Upper lobe of left lung (tissue), 6 donors: ENCODE measurements around the gene PPIL6. TPM values are rescaled to one million over a fixed set of nuclear protein-coding genes. Genes with fewer than 3 reads are reported as not detected.
"Not testable (repeated sequence)": the region's sequence is repeated elsewhere in the genome, so short reads cannot be mapped to it uniquely, and the experiment has no call there.

Source experiments
- ATAC-seq, 2 donors: fragments of 200-7000 bp; cut with Tn5 transposase; one replicate each; pipeline ENCODE4 v1.9.1; 2022; ENCODE audit warnings: mild to moderate bottlenecking in 2 of 2, moderate library complexity in 2 of 2; ENCODE audit not compliant: low FRiP score in 2 of 2
- DNase-seq, 2 donors: peaks; one replicate each; pipeline ENCODE4 v3.0.0-alpha.2; 2019 to 2020
- H3K27ac ChIP-seq, 4 donors: fragments of 200-600 bp; sonication (generic); one replicate each; pipeline ENCODE4 v1.5.1; 2016 to 2019
- H3K27me3 ChIP-seq, 4 donors: fragments of 200-600 bp; sonication (generic); one replicate each; pipeline ENCODE4 v1.5.1; 2017 to 2019
- H3K36me3 ChIP-seq, 4 donors: fragments of 200-600 bp; sonication (generic); one replicate each; pipeline ENCODE4 v1.5.1; 2016 to 2019
- H3K4me1 ChIP-seq, 4 donors: fragments of 200-600 bp; sonication (generic); one replicate each; pipeline ENCODE4 v1.5.1; 2018 to 2019
- H3K4me3 ChIP-seq, 4 donors: fragments of 200-600 bp; sonication (generic); one replicate each; pipeline ENCODE4 v1.5.1; 2017 to 2019; ENCODE audit warnings: mild to moderate bottlenecking in 2 of 4, moderate library complexity in 1 of 4
- H3K9me3 ChIP-seq, 4 donors: fragments of 200-600 bp; sonication (generic); one replicate each; pipeline ENCODE4 v1.5.1; 2018 to 2019
- CTCF ChIP-seq, 6 experiments: fragments of 450-650 bp in 4 of 6; fragments of 200-600 bp in 2 of 6; sonication (generic) in 2 of 6; IDR thresholded peaks; one replicate each; pipeline ENCODE4 v1.5.1; 2016 to 2019; ENCODE audit warnings: antibody characterized with exemption in 6 of 6
- EP300 ChIP-seq, 4 donors: sonication (generic); formaldehyde crosslinking; IDR thresholded peaks; one replicate each; pipeline ENCODE4 v1.5.1; 2017; ENCODE audit warnings: antibody characterized with exemption in 4 of 4, control low read depth in 2 of 4
- POLR2A ChIP-seq, 4 donors: fragments of 450-650 bp; IDR thresholded peaks; one replicate each; pipeline ENCODE4 v1.5.1; 2016 to 2017; ENCODE audit warnings: antibody characterized with exemption in 4 of 4, mild to moderate bottlenecking in 2 of 4
- POLR2AphosphoS5 ChIP-seq, 2 donors: sonication (generic); formaldehyde crosslinking; IDR thresholded peaks; one replicate each; pipeline ENCODE4 v1.5.1; 2017; ENCODE audit warnings: antibody characterized with exemption in 2 of 2
- WGBS, 2 donors: methylation state at CpG; one replicate each; pipeline ENCODE4 v1.1.5; 2017 to 2018; 5-methylcytosine and 5-hydroxymethylcytosine counted together
- total RNA-seq, 6 donors: library from RNA; depleted of rRNA in 4 of 6; stranded (reverse); fragments of >200 nt in 4 of 6; gene quantifications; one replicate each; pipeline versions ENCODE4 v1.1.0 to v1.2.1, GENCODE V29; 2016 to 2021
- donor health status: DM: no; HTN: no; CAD: no; lungs with moderate emphysema.
- donor health status: DM: no; HTN: yes; CAD: no; lungs with severe emphysema.

Gene PPIL6
- total RNA-seq, 6 donors from 2014 or later = 3.5 to 44.3 (median 6.5) TPM

GRCh38 chr6:109370336-109370735, 70.1 kb downstream of the PPIL6 start:
- H3K27me3 ChIP-seq = no peaks in the 10 kb centered on the region
- no peak overlapping the region for H3K4me3 ChIP-seq
- no peaks in the 10 kb centered on the region for H3K9me3 ChIP-seq
- peaks cover 23 to 85% (median 44%) of the 10 kb centered on the region in 4 donors for H3K36me3 ChIP-seq
- TF ChIP-seq CTCF (IDR thresholded peaks at IDR 0.05) (no peak), POLR2A (IDR thresholded peaks at IDR 0.05) (no peak), EP300 (IDR thresholded peaks at IDR 0.05) (no peak), POLR2AphosphoS5 (IDR thresholded peaks at IDR 0.05) (no peak)
- no peak for ATAC-seq
- DNase-seq = no peak
- H3K4me1 ChIP-seq = peaks cover 7 to 15% (median 9%) of the 10 kb centered on the region in 4 donors
- no peak overlapping the region for H3K27ac ChIP-seq
- 76 to 83% methylated on average over 1 of the region's 1 CpG for WGBS, 2 donors

GRCh38 chr6:109369728-109370127, 70.7 kb downstream of the PPIL6 start:
- Histone ChIP-seq H3K4me1 (peaks cover 7 to 10% (median 9%) of the 10 kb centered on the region in 4 donors), H3K27ac (no peak overlapping the region), H3K36me3 (peaks cover 18 to 82% (median 39%) of the 10 kb centered on the region in 4 donors), H3K4me3 (no peak overlapping the region), H3K27me3 (no peaks in the 10 kb centered on the region), H3K9me3 (no peaks in the 10 kb centered on the region)
- WGBS, 2 donors = 86 to 89% methylated on average over 4 of the region's 4 CpGs
- DNase-seq = no peak
- ATAC-seq = no peak
- TF ChIP-seq EP300 (IDR thresholded peaks at IDR 0.05) (no peak), CTCF (IDR thresholded peaks at IDR 0.05) (no peak), POLR2AphosphoS5 (IDR thresholded peaks at IDR 0.05) (no peak), POLR2A (IDR thresholded peaks at IDR 0.05) (no peak)

GRCh38 chr6:109364382-109365078, 75.9 kb downstream of the PPIL6 start:
- not testable (repeated sequence) for H3K4me3 ChIP-seq, H3K27ac ChIP-seq, DNase-seq, H3K4me1 ChIP-seq, ATAC-seq, H3K9me3 ChIP-seq, H3K27me3 ChIP-seq
- H3K36me3 ChIP-seq = peaks cover 19 to 64% (median 39%) of the 10 kb centered on the region in 4 donors
- WGBS, 2 donors = 79 to 90% methylated on average over 5 of the region's 5 CpGs

- WGBS, 2 donors = 95% methylated on average over 2 of the region's 2 CpGs
- no peak for ATAC-seq
- H3K4me3 ChIP-seq = no peak overlapping the region
- no peak for DNase-seq
- H3K27ac ChIP-seq = no peak overlapping the region
- H3K9me3 ChIP-seq = no peaks in the 10 kb centered on the region
- no peaks in the 10 kb centered on the region for H3K27me3 ChIP-seq
- H3K4me1 ChIP-seq = no peaks in the 10 kb centered on the region
- peaks cover 13 to 60% (median 37%) of the 10 kb centered on the region in 4 donors for H3K36me3 ChIP-seq
- no peak for TF ChIP-seq POLR2AphosphoS5 (IDR thresholded peaks at IDR 0.05)
Observed at GRCh38 chr6:109363753-109364152, 76.7 kb downstream of the PPIL6 start.

- 93 to 95% methylated on average over 7 of the region's 7 CpGs for WGBS, 2 donors
- no peak for TF ChIP-seq EP300 (IDR thresholded peaks at IDR 0.05)
- TF ChIP-seq POLR2AphosphoS5 (IDR thresholded peaks at IDR 0.05) = no peak
- no peak for TF ChIP-seq CTCF (IDR thresholded peaks at IDR 0.05)
- no peak for TF ChIP-seq POLR2A (IDR thresholded peaks at IDR 0.05)
- Histone ChIP-seq H3K9me3 (no peaks in the 10 kb centered on the region), H3K4me1 (no peaks in the 10 kb centered on the region), H3K4me3 (no peak overlapping the region), H3K27me3 (no peaks in the 10 kb centered on the region), H3K36me3 (peaks cover 0 to 55% (median 32%) of the 10 kb centered on the region in 4 donors), H3K27ac (no peak overlapping the region)
- no peak for DNase-seq
- no peak for ATAC-seq
Observed at GRCh38 chr6:109362102-109362884, 78.1 kb downstream of the PPIL6 start.
